Fibroblast of skin of back (primary cell): ENCODE data around the gene RPAP3.

ENCODE experiments used
- DNase-seq: peaks from one replicate; pipeline ENCODE4 v3.0.0-alpha.2; 2013

The RPAP3 gene

GRCh38 chr12:47742253-47742825 is 36.5 kb upstream of the RPAP3 start:
- no peak for DNase-seq

- DNase-seq: peak; percentile 72
Measured at GRCh38 chr12:47741340-47741703, 35.5 kb upstream of the RPAP3 start.

- DNase-seq: no peak
Measured at GRCh38 chr12:47740606-47741339, 34.9 kb upstream of the RPAP3 start.

GRCh38 chr12:47739979-47740378 is 34.1 kb upstream of the RPAP3 start:
- peak; percentile 41 for DNase-seq

- no peak for DNase-seq
Measured at GRCh38 chr12:47739297-47739696, 33.5 kb upstream of the RPAP3 start.

GRCh38 chr12:47737936-47738594 is 32.2 kb upstream of the RPAP3 start:
- no peak for DNase-seq

- DNase-seq: peak; percentile 79
Measured at GRCh38 chr12:47736877-47737676, 31.2 kb upstream of the RPAP3 start.

- DNase-seq: no peak
Measured at GRCh38 chr12:47736216-47736615, 30.4 kb upstream of the RPAP3 start.

- no peak for DNase-seq
Measured at GRCh38 chr12:47735649-47736048, 29.8 kb upstream of the RPAP3 start.

GRCh38 chr12:47734725-47735480 is 29.1 kb upstream of the RPAP3 start:
- no peak for DNase-seq

GRCh38 chr12:47733142-47733541 is 27.3 kb upstream of the RPAP3 start:
- DNase-seq: no peak

- no peak for DNase-seq
Measured at GRCh38 chr12:47732504-47732903, 26.7 kb upstream of the RPAP3 start.

- no peak for DNase-seq
Measured at GRCh38 chr12:47731723-47732122, 25.9 kb upstream of the RPAP3 start.

GRCh38 chr12:47730341-47730744 is 24.5 kb upstream of the RPAP3 start:
- DNase-seq: no peak

- peak; percentile 29 for DNase-seq
Measured at GRCh38 chr12:47729233-47729632, 23.4 kb upstream of the RPAP3 start.

GRCh38 chr12:47725893-47726292 is 20.1 kb upstream of the RPAP3 start:
- DNase-seq: peak; percentile 89

- no peak for DNase-seq
Measured at GRCh38 chr12:47725091-47725772, 19.4 kb upstream of the RPAP3 start, which contains the start of gene ENDOU. TSS of gene ENDOU (minus strand) at chr12:47725490. CDS start at chr12:47725413, 77 bp downstream.

GRCh38 chr12:47722941-47723631 is 17.3 kb upstream of the RPAP3 start:
- DNase-seq: no peak

- no peak for DNase-seq
Measured at GRCh38 chr12:47722136-47722834, 16.5 kb upstream of the RPAP3 start.

GRCh38 chr12:47721431-47721973 is 15.7 kb upstream of the RPAP3 start:
- DNase-seq: peak; percentile 8
